ENCODE results near the gene ARMC2.

GRCh38 chr6:108961985-108962384, 113.8 kb downstream of the ARMC2 start:
- TF ChIP-seq EZH2phosphoT487 (IDR thresholded peaks at IDR 0.05; ENCODE audit: insufficient read depth, low read depth) = no peak
- TF ChIP-seq EZH2 (IDR thresholded peaks at IDR 0.05; ENCODE audit: insufficient read depth, poor library complexity, severe bottlenecking) = no peak

Measured in GM23248 (cell line).